ENCODE measurements around the gene GLYAT.
"Not testable (repeated sequence)": the region's sequence is repeated elsewhere in the genome, so short reads cannot be mapped to it uniquely, and the experiment has no call there.

GLYAT gene

DNA sequence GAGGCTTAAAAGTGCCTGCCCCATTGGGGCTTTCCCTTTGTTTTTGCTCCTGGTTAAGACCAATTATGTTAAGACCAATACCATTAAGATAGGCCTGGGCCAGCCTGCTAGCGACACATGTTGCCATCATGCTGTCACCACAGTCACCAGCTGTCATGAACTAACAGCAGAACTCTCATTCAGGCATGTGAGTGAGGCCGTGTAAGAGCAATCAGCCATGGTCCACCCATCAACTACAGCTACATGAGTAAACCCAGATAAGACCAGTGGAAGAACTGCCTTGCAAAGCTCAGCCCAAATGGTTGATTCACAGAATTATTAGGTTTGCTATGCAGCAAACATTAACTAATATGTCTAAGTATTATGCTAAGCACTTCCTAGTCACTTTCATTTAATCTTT is 19.9 kb downstream of the GLYAT start:
- no peak overlapping the region for H3K9ac ChIP-seq (ENCODE audit: low read depth, low read length, poor library complexity, severe bottlenecking)
- no peak overlapping the region for H2AFZ ChIP-seq (ENCODE audit: low read length)
- H3K4me2 ChIP-seq (ENCODE audit: low read depth, low read length, poor library complexity, severe bottlenecking): no peak overlapping the region
- no peaks in the 10 kb centered on the region for H4K20me1 ChIP-seq (ENCODE audit: insufficient read depth, low read length, poor library complexity, severe bottlenecking)
- H3F3A ChIP-seq (ENCODE audit: low read depth): no peaks in the 10 kb centered on the region
- no peak overlapping the region for H3K4me3 ChIP-seq (ENCODE audit: low read length, poor library complexity, severe bottlenecking)
- H3K79me2 ChIP-seq (ENCODE audit: insufficient read depth, low read length): no peaks in the 10 kb centered on the region
- no peaks in the 10 kb centered on the region for H3K27me3 ChIP-seq (ENCODE audit: insufficient read depth, low read length, poor library complexity, severe bottlenecking)
- H3K4me1 ChIP-seq (ENCODE audit: insufficient read depth, low read length, poor library complexity, severe bottlenecking): no peaks in the 10 kb centered on the region
- no peak for TF ChIP-seq EZH2phosphoT487 (IDR thresholded peaks at IDR 0.05; ENCODE audit: borderline replicate concordance)
- TF ChIP-seq, protein P1, sequence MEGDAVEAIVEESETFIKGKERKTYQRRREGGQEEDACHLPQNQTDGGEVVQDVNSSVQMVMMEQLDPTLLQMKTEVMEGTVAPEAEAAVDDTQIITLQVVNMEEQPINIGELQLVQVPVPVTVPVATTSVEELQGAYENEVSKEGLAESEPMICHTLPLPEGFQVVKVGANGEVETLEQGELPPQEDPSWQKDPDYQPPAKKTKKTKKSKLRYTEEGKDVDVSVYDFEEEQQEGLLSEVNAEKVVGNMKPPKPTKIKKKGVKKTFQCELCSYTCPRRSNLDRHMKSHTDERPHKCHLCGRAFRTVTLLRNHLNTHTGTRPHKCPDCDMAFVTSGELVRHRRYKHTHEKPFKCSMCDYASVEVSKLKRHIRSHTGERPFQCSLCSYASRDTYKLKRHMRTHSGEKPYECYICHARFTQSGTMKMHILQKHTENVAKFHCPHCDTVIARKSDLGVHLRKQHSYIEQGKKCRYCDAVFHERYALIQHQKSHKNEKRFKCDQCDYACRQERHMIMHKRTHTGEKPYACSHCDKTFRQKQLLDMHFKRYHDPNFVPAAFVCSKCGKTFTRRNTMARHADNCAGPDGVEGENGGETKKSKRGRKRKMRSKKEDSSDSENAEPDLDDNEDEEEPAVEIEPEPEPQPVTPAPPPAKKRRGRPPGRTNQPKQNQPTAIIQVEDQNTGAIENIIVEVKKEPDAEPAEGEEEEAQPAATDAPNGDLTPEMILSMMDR (conservative IDR thresholded peaks at IDR 0.05; ENCODE audit: low read length): no peak
- H3K9me3 ChIP-seq (ENCODE audit: insufficient read depth, low read depth, low read length): no peaks in the 10 kb centered on the region
- no peaks in the 10 kb centered on the region for H3K36me3 ChIP-seq (ENCODE audit: insufficient read depth, low read length)
- H3K9me2 ChIP-seq (replicated peaks; ENCODE audit: low read depth, low read length): no peaks in the 10 kb centered on the region

DNA sequence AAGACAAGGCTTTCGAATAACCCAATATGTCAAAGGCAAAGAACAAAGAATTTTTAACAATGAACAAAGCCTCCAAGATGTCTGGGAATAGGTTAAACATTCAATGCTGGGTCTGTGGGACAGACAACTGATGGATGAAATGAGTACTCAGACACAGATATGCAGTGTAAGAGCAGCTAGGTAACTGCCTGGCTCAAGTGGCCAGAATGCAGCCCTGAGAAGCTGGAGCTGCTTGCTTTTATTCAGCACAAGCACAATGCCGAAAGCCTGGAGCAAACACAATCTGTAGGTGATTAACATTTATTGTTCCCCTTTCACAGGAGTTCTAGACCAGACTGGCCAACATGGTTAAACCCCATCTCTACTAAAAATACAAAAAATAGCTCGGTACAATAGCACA is 24.0 kb downstream of the GLYAT start:
- TF ChIP-seq EZH2phosphoT487 (IDR thresholded peaks at IDR 0.05; ENCODE audit: borderline replicate concordance): no peak
- TF ChIP-seq, protein P1 (conservative IDR thresholded peaks at IDR 0.05; ENCODE audit: low read length): no peak
- Histone ChIP-seq H3K4me1 (ENCODE audit: insufficient read depth, low read length, poor library complexity, severe bottlenecking) (no peaks in the 10 kb centered on the region), H3K9me3 (ENCODE audit: insufficient read depth, low read depth, low read length) (no peaks in the 10 kb centered on the region; the same call in 1 of the 2 replicates), H3K9me2 (replicated peaks; ENCODE audit: low read depth, low read length) (no peaks in the 10 kb centered on the region), H3K79me2 (ENCODE audit: insufficient read depth, low read length) (no peaks in the 10 kb centered on the region), H3K36me3 (ENCODE audit: insufficient read depth, low read length) (no peaks in the 10 kb centered on the region), H3K9ac (ENCODE audit: low read depth, low read length, poor library complexity, severe bottlenecking) (no peak overlapping the region), H4K20me1 (ENCODE audit: insufficient read depth, low read length, poor library complexity, severe bottlenecking) (no peaks in the 10 kb centered on the region), H2AFZ (ENCODE audit: low read length) (no peak overlapping the region), H3K27me3 (ENCODE audit: insufficient read depth, low read length, poor library complexity, severe bottlenecking) (no peaks in the 10 kb centered on the region), H3K4me3 (ENCODE audit: low read length, poor library complexity, severe bottlenecking) (no peak overlapping the region), H3F3A (ENCODE audit: low read depth) (no peaks in the 10 kb centered on the region), H3K4me2 (ENCODE audit: low read depth, low read length, poor library complexity, severe bottlenecking) (no peak overlapping the region)

DNA sequence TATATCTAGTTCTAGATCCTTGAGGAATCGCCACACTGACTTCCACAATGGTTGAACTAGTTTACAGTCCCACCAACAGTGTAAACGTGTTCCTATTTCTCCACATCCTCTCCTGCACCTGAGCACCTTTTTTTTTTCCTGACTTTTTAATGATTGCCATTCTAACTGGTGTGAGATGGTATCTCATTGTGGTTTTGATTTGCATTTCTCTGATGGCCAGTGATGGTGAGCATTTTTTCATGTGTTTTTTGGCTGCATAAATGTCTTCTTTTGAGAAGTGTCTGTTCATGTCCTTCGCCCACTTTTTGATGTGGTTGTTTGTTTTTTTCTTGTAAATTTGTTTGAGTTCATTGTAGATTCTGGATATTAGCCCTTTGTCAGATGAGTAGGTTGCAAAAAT is 34.9 kb downstream of the GLYAT start:
- not testable (repeated sequence) for H3K4me3 ChIP-seq (ENCODE audit: low read length, poor library complexity, severe bottlenecking); H3K27me3 ChIP-seq (ENCODE audit: insufficient read depth, low read length, poor library complexity, severe bottlenecking); H4K20me1 ChIP-seq (ENCODE audit: insufficient read depth, low read length, poor library complexity, severe bottlenecking); H3K9ac ChIP-seq (ENCODE audit: low read depth, low read length, poor library complexity, severe bottlenecking); H3K9me2 ChIP-seq (replicated peaks; ENCODE audit: low read depth, low read length); H3K79me2 ChIP-seq (ENCODE audit: insufficient read depth, low read length); H3K9me3 ChIP-seq (ENCODE audit: insufficient read depth, low read depth, low read length); H3K36me3 ChIP-seq (ENCODE audit: insufficient read depth, low read length); H3K4me2 ChIP-seq (ENCODE audit: low read depth, low read length, poor library complexity, severe bottlenecking); H2AFZ ChIP-seq (ENCODE audit: low read length)
- Histone ChIP-seq H3F3A (ENCODE audit: low read depth) (peaks cover 11% of the 10 kb centered on the region), H3K4me1 (ENCODE audit: insufficient read depth, low read length, poor library complexity, severe bottlenecking) (peaks cover 26% of the 10 kb centered on the region)

DNA sequence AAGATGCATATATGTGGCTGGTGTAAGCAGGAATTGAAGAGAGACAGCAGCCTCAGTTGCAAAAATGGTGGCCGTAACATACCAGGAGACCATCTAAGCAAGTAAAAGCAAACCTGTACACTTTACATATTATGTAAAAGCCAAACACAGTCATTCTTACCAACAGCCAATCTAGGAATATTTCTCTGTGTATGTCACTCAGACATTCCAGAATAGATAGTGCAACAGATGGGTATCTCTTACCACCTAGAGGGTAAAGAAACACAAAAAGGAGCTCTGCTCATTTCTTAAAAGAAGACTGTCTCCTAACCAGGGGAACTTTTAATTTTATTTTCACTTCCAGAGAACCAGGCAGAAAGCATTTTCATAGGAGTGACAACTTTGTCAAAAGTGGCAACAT is 38.7 kb downstream of the GLYAT start:
- TF ChIP-seq, protein P1 (conservative IDR thresholded peaks at IDR 0.05; ENCODE audit: low read length): no peak
- no peak for TF ChIP-seq EZH2phosphoT487 (IDR thresholded peaks at IDR 0.05; ENCODE audit: borderline replicate concordance)
- H3F3A ChIP-seq (ENCODE audit: low read depth): peaks cover 11% of the 10 kb centered on the region
- no peaks in the 10 kb centered on the region for H3K27me3 ChIP-seq (ENCODE audit: insufficient read depth, low read length, poor library complexity, severe bottlenecking)
- peak overlapping the region; percentile 75 for H3K4me2 ChIP-seq (ENCODE audit: low read depth, low read length, poor library complexity, severe bottlenecking)
- H3K79me2 ChIP-seq (ENCODE audit: insufficient read depth, low read length): no peaks in the 10 kb centered on the region
- H2AFZ ChIP-seq (ENCODE audit: low read length): no peak overlapping the region; the same call in 1 of the 2 replicates
- H3K4me3 ChIP-seq (ENCODE audit: low read length, poor library complexity, severe bottlenecking): peak overlapping the region; percentile 70
- H3K4me1 ChIP-seq (ENCODE audit: insufficient read depth, low read length, poor library complexity, severe bottlenecking): peaks cover 57% of the 10 kb centered on the region
- no peaks in the 10 kb centered on the region for H3K36me3 ChIP-seq (ENCODE audit: insufficient read depth, low read length)
- no peaks in the 10 kb centered on the region for H3K9me2 ChIP-seq (replicated peaks; ENCODE audit: low read depth, low read length)
- H4K20me1 ChIP-seq (ENCODE audit: insufficient read depth, low read length, poor library complexity, severe bottlenecking): no peaks in the 10 kb centered on the region
- no peaks in the 10 kb centered on the region for H3K9me3 ChIP-seq (ENCODE audit: insufficient read depth, low read depth, low read length)
- H3K9ac ChIP-seq (ENCODE audit: low read depth, low read length, poor library complexity, severe bottlenecking): peak overlapping the region; percentile 69
